H1 (cell line): ENCODE results near the gene TPT1. TPM values are rescaled to one million over a fixed set of nuclear protein-coding genes. Genes with fewer than 3 reads are reported as not detected.
A peak's percentile ranks its signal among the peaks of the same experiment; 100 is the strongest.

Source experiments
- BACH1 ChIP-seq: IDR thresholded peaks from 2 replicates; pipeline ENCODE4 v1.6.1; 2012; ENCODE audit warnings: low read length, improper control_type of control experiment
- CTCF ChIP-seq, 3 experiments: IDR thresholded peaks; 1 replicate in 2 of 3; 2 replicates in 1 of 3; pipeline versions ENCODE4 v1.5.1 to v1.6.1; 2011; ENCODE audit warnings: low read length in 3 of 3, mild to moderate bottlenecking in 3 of 3, inconsistent platforms in 2 of 3, low read depth in 1 of 3, moderate library complexity in 1 of 3; ENCODE audit not compliant: insufficient read depth in 1 of 3; ENCODE audit errors: control extremely low read depth in 1 of 3
- EGR1 ChIP-seq: IDR thresholded peaks from 2 replicates; pipeline ENCODE4 v1.6.1; 2011; ENCODE audit warnings: low read depth, low read length, borderline replicate concordance
- POLR2A ChIP-seq, 2 experiments: IDR thresholded peaks; 1 replicate in 1 of 2; 2 replicates in 1 of 2; pipeline ENCODE4 v1.6.1; 2011; ENCODE audit warnings: low read depth in 2 of 2, low read length in 2 of 2, mild to moderate bottlenecking in 2 of 2; ENCODE audit errors: control extremely low read depth in 1 of 2
- POLR2AphosphoS5 ChIP-seq: IDR thresholded peaks from 2 replicates; pipeline ENCODE4 v1.6.1; 2011; ENCODE audit warnings: low read depth, low read length
- POU5F1 ChIP-seq: IDR thresholded peaks from 2 replicates; pipeline ENCODE4 v1.6.1; 2011; ENCODE audit warnings: low read depth, mild to moderate bottlenecking, low read length, moderate library complexity
- RFX5 ChIP-seq: IDR thresholded peaks from 2 replicates; pipeline ENCODE4 v1.6.1; 2011; ENCODE audit warnings: low read depth, low read length, improper control_type of control experiment, borderline replicate concordance
- SP1 ChIP-seq: IDR thresholded peaks from 2 replicates; pipeline ENCODE4 v1.6.1; 2011; ENCODE audit warnings: low read depth, low read length
- SP2 ChIP-seq: IDR thresholded peaks from 2 replicates; pipeline ENCODE4 v1.6.1; 2012; ENCODE audit warnings: mild to moderate bottlenecking, low read length, inconsistent platforms
- SUZ12 ChIP-seq: fragments of 200-600 bp; sonication (generic); IDR thresholded peaks from 2 replicates; pipeline ENCODE4 v1.6.1; 2012; ENCODE audit warnings: mild to moderate bottlenecking, inconsistent platforms, low read length, moderate library complexity, mixed read lengths
- TAF7 ChIP-seq: optimal IDR thresholded peaks from 2 replicates; pipeline ENCODE3; 2011; ENCODE audit warnings: low read depth, mild to moderate bottlenecking, inconsistent platforms, low read length, moderate library complexity, borderline replicate concordance
- TBP ChIP-seq: IDR thresholded peaks from 2 replicates; pipeline ENCODE4 v1.6.1; 2011; ENCODE audit warnings: low read depth, low read length, improper control_type of control experiment
- polyA plus RNA-seq, 7 experiments: library from polyadenylated mRNA; depleted of rRNA in 3 of 7; stranded (reverse) in 5 of 7; unstranded in 2 of 7; fragments of >200 nt in 5 of 7; fragments of 200-250 nt in 2 of 7; gene quantifications; 1 replicate in 5 of 7; 2 replicates in 1 of 7; 4 replicates in 1 of 7; pipeline versions ENCODE4 v1.2.1 to v1.2.3, GENCODE V29; 2011 to 2013; ENCODE audit warnings: missing spikeins in 2 of 7, mixed read lengths in 2 of 7
- total RNA-seq: library from RNA; stranded (reverse); fragmentation: NEBNext Ultra II Directional; extraction: Animal tissue kit (Norgen Biotek cat#: 25700); gene quantifications from 2 replicates; pipeline ENCODE4 v1.2.1, GENCODE V29; 2021

TPT1 gene
- total and polyA plus RNA-seq, 2 of the 8 experiments (the other 6 are each of a cell fraction or from before 2014, with no cell fraction given): 2,245 to 2,279 TPM

GRCh38 chr13:45341034-45341798 lies at the start of gene TPT1 (continued):
- TF ChIP-seq POLR2AphosphoS5 (peak; percentile 97), EGR1 (peak; percentile 93), TBP (peak; percentile 96), TAF7 (peak; percentile 92), BACH1 (peak; percentile 92), SP2 (no peak), POU5F1 (no peak), RFX5 (no peak), POLR2A (IDR thresholded peaks at IDR 0.05; ENCODE audit: control extremely low read depth in 1 of 2, low read depth in 2 of 2, low read length in 2 of 2) (peak; percentile 91 to 95), SP1 (peak; percentile 46), CTCF (IDR thresholded peaks at IDR 0.05; ENCODE audit: control extremely low read depth in 1 of 3, insufficient read depth in 1 of 3, low read depth in 1 of 3, low read length in 3 of 3) (no peak), SUZ12 (no peak)
